ENCODE measurements around the gene GPR149.
A peak's percentile ranks its signal among the peaks of the same experiment; 100 is the strongest.

GPR149 gene

GRCh38 chr3:154338570-154338969 is 91.4 kb downstream of the GPR149 start:
- no peak for DNase-seq (ENCODE audit: low read depth in 2 of 2)

GRCh38 chr3:154338008-154338407 is 92.0 kb downstream of the GPR149 start:
- DNase-seq (ENCODE audit: low read depth in 2 of 2) = no peak

- DNase-seq (ENCODE audit: low read depth in 2 of 2) = no peak
These were observed 95.0 kb downstream of the GPR149 start for GRCh38 chr3:154334973-154335420.

GRCh38 chr3:154327871-154328270 is 102.1 kb downstream of the GPR149 start:
- no peak for DNase-seq (ENCODE audit: low read depth in 2 of 2)

- DNase-seq (ENCODE audit: low read depth in 2 of 2) = no peak
These were observed 105.1 kb downstream of the GPR149 start for GRCh38 chr3:154324919-154325318.

GRCh38 chr3:154323891-154324738 is 105.9 kb downstream of the GPR149 start, which contains the start of gene DHX36:
TSS of gene DHX36 (minus strand) at chr3:154324487. CDS start at chr3:154324416, 71 bp downstream.
- DNase-seq (ENCODE audit: low read depth in 2 of 2) = peak; percentile 60 to 74

GRCh38 chr3:154316974-154317767 is 112.8 kb downstream of the GPR149 start:
- no peak for DNase-seq (ENCODE audit: low read depth in 2 of 2)

- no peak for DNase-seq (ENCODE audit: low read depth in 2 of 2)
These were observed 115.8 kb downstream of the GPR149 start for GRCh38 chr3:154314152-154314551.

GRCh38 chr3:154310840-154311239 is 119.2 kb downstream of the GPR149 start:
- no peak for DNase-seq (ENCODE audit: low read depth in 2 of 2)

- no peak for DNase-seq (ENCODE audit: low read depth in 2 of 2)
These were observed 122.6 kb downstream of the GPR149 start for GRCh38 chr3:154307363-154307762.

GRCh38 chr3:154304936-154305335 is 125.1 kb downstream of the GPR149 start:
- DNase-seq (ENCODE audit: low read depth in 2 of 2) = no peak

- no peak for DNase-seq (ENCODE audit: low read depth in 2 of 2)
These were observed 125.7 kb downstream of the GPR149 start for GRCh38 chr3:154304116-154304786.

GRCh38 chr3:154301561-154301960 is 128.4 kb downstream of the GPR149 start:
- no peak for DNase-seq (ENCODE audit: low read depth in 2 of 2)

- no peak for DNase-seq (ENCODE audit: low read depth in 2 of 2)
These were observed 136.0 kb downstream of the GPR149 start for GRCh38 chr3:154294016-154294415.

- no peak for DNase-seq (ENCODE audit: low read depth in 2 of 2)
These were observed 139.8 kb downstream of the GPR149 start for GRCh38 chr3:154290187-154290586.
